Measurements from ENCODE around the gene SSR3.

SSR3 gene

GRCh38 chr3:156493887-156494286, 61.0 kb downstream of the SSR3 start:
- Histone ChIP-seq H3K4me3 (ENCODE audit: severe bottlenecking) (no peak overlapping the region), H3K27ac (ENCODE audit: poor library complexity, severe bottlenecking) (no peak overlapping the region), H3K4me1 (ENCODE audit: insufficient read depth, poor library complexity, severe bottlenecking) (no peaks in the 10 kb centered on the region), H3K36me3 (ENCODE audit: low read depth) (no peaks in the 10 kb centered on the region), H3K9me3 (ENCODE audit: severe bottlenecking) (no peaks in the 10 kb centered on the region), H3K27me3 (ENCODE audit: insufficient read depth, poor library complexity, severe bottlenecking) (no peaks in the 10 kb centered on the region)
- DNase-seq (ENCODE audit: low spot score) (no peak), ATAC-seq (ENCODE audit: low read depth) (no peak)
- TF ChIP-seq CTCF (IDR thresholded peaks at IDR 0.05; ENCODE audit: poor library complexity, severe bottlenecking), result no peak

- no peaks in the 10 kb centered on the region for H3K9me3 ChIP-seq (ENCODE audit: severe bottlenecking)
- H3K4me3 ChIP-seq (ENCODE audit: severe bottlenecking), result no peak overlapping the region
- H3K36me3 ChIP-seq (ENCODE audit: low read depth), result no peaks in the 10 kb centered on the region
- no peak for ATAC-seq (ENCODE audit: low read depth)
- no peak for TF ChIP-seq CTCF (IDR thresholded peaks at IDR 0.05; ENCODE audit: poor library complexity, severe bottlenecking)
- H3K27me3 ChIP-seq (ENCODE audit: insufficient read depth, poor library complexity, severe bottlenecking), result no peaks in the 10 kb centered on the region
- no peaks in the 10 kb centered on the region for H3K4me1 ChIP-seq (ENCODE audit: insufficient read depth, poor library complexity, severe bottlenecking)
- H3K27ac ChIP-seq (ENCODE audit: poor library complexity, severe bottlenecking), result no peak overlapping the region
- DNase-seq (ENCODE audit: low spot score), result no peak
Measured at GRCh38 chr3:156492801-156493261, 62.1 kb downstream of the SSR3 start.

- H3K9me3 ChIP-seq (ENCODE audit: severe bottlenecking), result no peaks in the 10 kb centered on the region
- H3K27ac ChIP-seq (ENCODE audit: poor library complexity, severe bottlenecking), result no peak overlapping the region
- no peaks in the 10 kb centered on the region for H3K27me3 ChIP-seq (ENCODE audit: insufficient read depth, poor library complexity, severe bottlenecking)
- TF ChIP-seq CTCF (IDR thresholded peaks at IDR 0.05; ENCODE audit: poor library complexity, severe bottlenecking), result no peak
- no peaks in the 10 kb centered on the region for H3K4me1 ChIP-seq (ENCODE audit: insufficient read depth, poor library complexity, severe bottlenecking)
- no peaks in the 10 kb centered on the region for H3K36me3 ChIP-seq (ENCODE audit: low read depth)
- no peak overlapping the region for H3K4me3 ChIP-seq (ENCODE audit: severe bottlenecking)
- ATAC-seq (ENCODE audit: low read depth) (no peak), DNase-seq (ENCODE audit: low spot score) (no peak)
Measured at GRCh38 chr3:156491192-156491591, 63.7 kb downstream of the SSR3 start.

Measured in RWPE2 (cell line).